ENCODE results near the gene RPP38.
A peak's percentile ranks its signal among the peaks of the same experiment; 100 is the strongest.

The RPP38 gene

GRCh38 chr10:15106352-15107013, 9.3 kb downstream of the RPP38 start:
- peak; percentile 32 for DNase-seq

- no peak for DNase-seq
These were observed 15.5 kb downstream of the RPP38 start for GRCh38 chr10:15112657-15113056.

- no peak for DNase-seq
These were observed 16.6 kb downstream of the RPP38 start for GRCh38 chr10:15113766-15114165.

GRCh38 chr10:15116225-15116624, 19.1 kb downstream of the RPP38 start:
- DNase-seq, result no peak

GRCh38 chr10:15118615-15119014, 21.5 kb downstream of the RPP38 start:
- DNase-seq, result no peak

- DNase-seq, result no peak
These were observed 23.4 kb downstream of the RPP38 start for GRCh38 chr10:15120523-15120922.

- no peak for DNase-seq
These were observed 24.6 kb downstream of the RPP38 start for GRCh38 chr10:15121707-15122106.

GRCh38 chr10:15122477-15123030, 25.4 kb downstream of the RPP38 start:
- DNase-seq, result no peak

- DNase-seq, result no peak
These were observed 26.6 kb downstream of the RPP38 start for GRCh38 chr10:15123749-15124184.

- DNase-seq, result no peak
These were observed 27.0 kb downstream of the RPP38 start for GRCh38 chr10:15124190-15124589.

GRCh38 chr10:15124908-15125307, 27.8 kb downstream of the RPP38 start:
- DNase-seq, result no peak

- DNase-seq, result no peak
These were observed 34.2 kb downstream of the RPP38 start for GRCh38 chr10:15131330-15131729.

- no peak for DNase-seq
These were observed 39.2 kb downstream of the RPP38 start for GRCh38 chr10:15136129-15137035.

GRCh38 chr10:15137036-15137359, 39.8 kb downstream of the RPP38 start:
- no peak for DNase-seq

- DNase-seq, result no peak
These were observed 40.5 kb downstream of the RPP38 start for GRCh38 chr10:15137636-15138035.

- DNase-seq, result no peak
These were observed 43.5 kb downstream of the RPP38 start for GRCh38 chr10:15140698-15141097.

GRCh38 chr10:15141136-15142054, 44.2 kb downstream of the RPP38 start:
- no peak for DNase-seq

- no peak for DNase-seq
These were observed 47.6 kb downstream of the RPP38 start for GRCh38 chr10:15144788-15145187.

GRCh38 chr10:15146366-15146765, 49.2 kb downstream of the RPP38 start:
- no peak for DNase-seq

GRCh38 chr10:15147594-15148392, 50.6 kb downstream of the RPP38 start:
- DNase-seq, result no peak

GRCh38 chr10:15149042-15149771, 52.1 kb downstream of the RPP38 start:
- no peak for DNase-seq

All from right kidney (tissue), 1 donor.